ENCODE measurements around the gene TREML4.
"Not testable (repeated sequence)": the region's sequence is repeated elsewhere in the genome, so short reads cannot be mapped to it uniquely, and the experiment has no call there.

The TREML4 gene

DNA sequence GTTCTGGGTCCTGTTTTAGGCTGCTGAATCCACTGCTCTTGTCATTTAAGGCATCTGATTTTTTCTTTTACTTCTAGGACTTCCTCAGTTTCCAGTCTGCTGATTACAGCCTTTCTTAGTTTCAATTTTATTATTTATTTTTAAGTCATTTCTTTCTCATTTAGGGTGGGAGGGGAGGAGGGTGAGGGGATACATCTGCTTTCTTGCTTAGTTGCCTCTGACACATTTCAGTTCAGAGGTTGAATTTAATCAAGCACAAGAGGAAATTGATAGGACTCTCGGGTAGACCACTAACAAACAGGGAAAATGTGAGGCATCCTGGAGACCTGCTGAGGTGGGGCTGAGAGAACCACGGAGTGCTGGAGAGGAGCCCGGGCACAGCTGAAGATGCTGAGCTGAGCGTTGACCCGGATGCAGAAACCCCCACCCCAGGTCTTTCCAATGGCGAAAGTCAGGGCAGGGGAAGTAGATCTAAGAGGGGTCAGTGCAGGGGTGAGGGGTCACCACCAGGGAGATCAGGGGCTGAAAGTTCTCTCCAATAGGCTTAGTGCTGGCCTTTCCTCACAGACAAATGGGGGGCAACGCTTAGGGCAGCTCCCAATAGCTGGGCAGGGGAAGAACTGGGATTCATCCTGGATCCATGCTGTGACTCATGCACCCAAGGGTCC is 19.6 kb upstream of the TREML4 start:
- no peak for DNase-seq

DNA sequence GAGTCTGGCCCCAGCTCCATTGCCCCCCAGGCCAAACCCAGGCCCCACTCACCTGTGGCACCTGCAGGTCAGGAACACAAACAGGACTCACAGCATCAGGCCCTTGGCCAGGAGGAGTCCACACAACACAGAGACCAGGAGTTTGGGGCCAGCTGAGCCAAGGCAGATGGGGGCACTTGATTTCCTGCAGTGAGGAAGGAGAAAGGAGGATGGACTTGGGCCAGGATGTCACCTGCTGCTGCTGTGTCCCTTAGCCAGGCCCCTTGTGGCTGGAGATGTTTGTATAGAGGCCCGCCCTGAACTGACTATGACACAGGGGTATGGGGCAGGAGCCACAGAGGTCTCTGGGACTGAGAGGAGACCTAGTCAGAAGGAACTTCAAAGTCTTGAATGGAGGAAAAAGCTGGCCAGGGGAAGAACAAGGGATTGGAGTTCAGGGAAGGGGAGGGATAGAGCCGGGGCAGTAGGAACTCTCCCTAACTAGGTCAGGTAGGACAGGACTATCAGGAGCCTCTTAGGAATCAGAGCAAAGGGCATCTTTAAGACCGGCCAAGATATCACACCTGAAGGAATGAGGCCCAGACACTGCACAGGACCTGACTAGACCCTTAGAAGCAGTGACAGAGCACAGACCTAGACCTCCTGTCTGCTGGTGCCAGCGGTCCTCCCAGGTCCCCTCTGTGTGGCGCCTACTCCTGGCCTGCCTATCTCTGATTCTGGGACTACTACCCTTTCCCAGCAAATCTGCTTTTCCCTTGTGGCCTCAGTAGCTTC is 18.4 kb upstream of the TREML4 start:
- DNase-seq = no peak

DNA sequence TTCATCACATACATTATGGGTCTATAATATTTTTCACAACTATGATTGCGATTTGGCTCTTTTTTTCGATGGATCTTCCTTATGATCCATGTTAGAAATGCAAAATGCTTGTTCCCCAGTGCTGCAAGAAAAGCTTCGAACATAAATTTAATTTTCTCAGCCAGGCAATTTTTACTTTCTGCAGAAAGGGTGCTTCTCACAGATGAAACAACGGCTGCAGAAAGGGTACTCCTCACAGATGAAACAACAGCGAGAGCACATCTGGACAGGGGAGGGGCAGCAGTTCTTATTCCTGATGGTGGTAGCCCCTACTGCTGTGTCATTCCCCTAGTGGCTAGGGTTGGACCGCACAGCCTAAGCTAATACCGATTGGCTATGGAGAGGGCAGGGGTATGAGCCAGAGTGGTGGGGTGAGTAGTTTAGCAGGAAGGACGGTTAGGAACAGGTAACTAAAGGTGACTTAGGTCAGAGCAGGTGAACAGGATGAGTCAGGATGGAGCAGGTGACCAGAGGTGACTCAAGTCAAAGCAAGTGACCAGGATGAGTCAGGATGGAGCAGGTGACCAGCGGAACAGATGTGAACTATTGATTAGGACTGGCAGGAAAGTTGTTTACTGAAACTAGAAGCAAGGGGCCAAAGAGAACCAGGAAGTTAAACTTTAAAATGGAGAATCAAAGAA is 13.4 kb upstream of the TREML4 start:
- DNase-seq = no peak

DNA sequence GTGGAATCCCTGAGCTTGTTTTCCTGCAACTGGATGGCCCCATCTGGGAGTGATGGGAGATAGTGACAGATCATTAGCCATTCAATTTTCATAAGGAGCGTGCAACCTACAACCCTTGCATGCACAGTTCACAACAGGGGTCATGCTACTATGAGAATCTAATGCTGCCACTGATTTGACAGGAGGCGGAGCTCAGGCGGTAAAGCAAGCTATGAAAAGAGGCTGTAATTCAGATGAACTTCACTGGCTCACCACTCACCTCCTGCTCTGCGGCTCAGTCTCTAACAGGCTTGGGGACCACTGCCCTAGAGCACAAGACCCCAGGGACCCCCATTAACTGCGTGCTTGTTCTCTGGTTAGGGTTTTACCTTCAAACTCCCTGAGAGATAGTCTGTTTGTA is 12.4 kb upstream of the TREML4 start:
- DNase-seq = no peak

DNA sequence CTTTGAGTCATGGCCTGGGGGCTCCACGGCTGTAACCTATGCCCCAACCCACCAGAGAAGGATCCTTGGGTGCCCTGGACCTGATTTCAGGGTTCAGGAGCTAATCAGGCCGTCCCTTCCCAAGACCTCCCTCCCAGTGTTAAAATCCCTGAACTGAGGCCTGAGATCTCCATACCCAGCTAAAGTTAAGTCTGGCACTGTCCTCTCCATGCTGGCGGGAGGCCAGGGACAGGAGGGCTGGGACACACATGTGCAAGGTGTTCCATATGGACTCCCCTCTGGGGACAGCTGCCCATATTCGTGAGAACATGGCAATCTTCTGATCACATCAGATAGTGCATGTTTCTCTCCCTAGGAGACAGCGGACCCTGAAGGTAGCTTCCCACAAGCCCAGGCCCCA is 11.5 kb upstream of the TREML4 start:
- DNase-seq = no peak

DNA sequence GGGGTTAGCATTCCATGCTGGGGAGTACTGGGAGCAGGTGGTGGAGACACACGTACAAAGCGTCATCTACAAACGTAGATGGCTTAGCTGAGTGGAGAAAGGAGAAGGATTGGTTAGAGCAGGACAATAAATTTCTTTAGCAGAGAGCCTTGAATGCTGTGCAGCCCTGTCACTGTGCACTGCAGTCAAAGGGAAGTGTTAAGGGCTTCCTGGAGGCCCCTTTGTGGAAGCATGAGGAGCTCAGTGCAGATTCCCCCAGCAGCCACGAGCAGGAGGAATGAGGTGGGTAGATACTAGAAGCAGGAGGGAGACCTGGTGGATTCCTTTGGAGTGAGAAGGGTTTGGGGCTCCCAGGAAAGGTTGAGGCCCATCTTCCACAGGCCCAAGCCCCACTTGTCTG is 6.1 kb upstream of the TREML4 start:
- DNase-seq = no peak

DNA sequence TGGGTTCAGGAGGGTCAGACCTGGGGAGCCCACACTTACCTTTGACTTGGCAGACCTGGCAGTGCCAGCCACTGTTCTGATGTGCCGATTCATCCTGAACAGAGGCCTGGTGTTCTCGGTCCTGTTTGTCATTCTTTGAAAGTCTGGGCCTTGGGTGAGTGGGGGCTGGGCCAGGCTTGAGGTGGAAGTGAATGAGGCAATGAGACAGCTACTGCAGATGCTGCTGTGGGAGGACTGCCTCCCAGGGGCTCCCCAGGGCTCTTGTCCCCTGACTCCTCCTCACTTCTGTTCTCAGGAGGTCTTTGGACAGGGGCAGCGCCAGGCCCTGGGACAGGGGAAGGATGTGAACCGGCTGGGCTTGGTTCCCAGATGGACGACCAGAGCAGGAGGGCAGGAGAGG is 5.6 kb upstream of the TREML4 start:
- no peak for DNase-seq

DNA sequence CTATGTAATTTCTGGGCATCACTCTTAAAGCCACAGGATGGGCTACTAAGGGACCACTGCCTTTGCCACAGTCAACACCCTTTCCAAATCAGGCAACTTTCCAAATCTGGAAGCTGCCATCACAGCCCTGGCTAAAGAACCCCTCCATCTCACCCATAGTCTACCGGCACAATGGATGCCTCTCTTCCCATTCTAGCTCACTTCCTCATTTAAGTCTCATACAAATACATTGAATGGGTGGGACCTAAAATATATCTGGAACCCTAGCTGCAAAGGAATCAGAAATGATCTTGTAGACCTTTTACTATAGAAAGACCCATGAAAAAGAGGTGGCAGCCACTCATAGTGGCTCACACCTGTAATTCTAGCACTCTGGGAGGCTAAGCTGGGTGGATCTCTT is 3.3 kb upstream of the TREML4 start:
- no peak for DNase-seq

DNA sequence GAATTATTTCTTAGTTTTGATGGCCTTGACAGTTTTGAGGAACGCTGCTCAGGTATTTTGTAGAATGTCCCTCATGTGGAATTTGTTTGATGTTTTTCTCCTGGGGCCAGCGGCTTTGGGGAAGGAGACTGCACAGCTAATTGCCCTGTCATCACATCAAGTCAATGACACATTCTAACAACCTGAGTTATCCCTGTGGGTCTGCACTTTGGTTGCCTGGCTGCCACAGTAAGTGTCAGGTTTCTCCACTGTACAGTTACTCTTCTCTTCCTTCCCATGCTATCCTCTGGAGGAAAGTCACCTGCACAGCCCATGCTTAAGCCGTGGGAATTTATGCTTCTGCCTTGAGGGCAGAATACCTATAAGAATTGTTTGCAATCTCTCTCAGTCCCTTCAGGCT is 1.4 kb upstream of the TREML4 start:
- DNase-seq = no peak

DNA sequence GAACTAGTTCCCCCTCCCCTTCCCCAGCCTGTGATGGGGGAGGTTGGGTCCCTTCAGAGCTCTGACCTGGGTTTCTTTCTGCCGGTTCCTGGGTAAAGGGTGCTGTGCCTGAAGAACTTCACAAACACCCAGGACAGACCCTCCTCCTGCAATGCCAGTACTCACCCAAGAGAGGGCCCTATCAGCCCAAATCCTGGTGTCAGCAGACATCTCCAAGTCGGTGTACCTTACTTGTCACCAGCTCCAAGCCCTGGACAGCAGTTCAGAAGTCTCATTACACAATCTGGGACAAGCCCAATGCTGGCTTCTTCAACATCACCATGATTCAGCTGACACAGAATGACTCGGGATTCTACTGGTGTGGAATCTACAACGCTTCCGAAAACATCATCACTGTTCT is 467 bp downstream of the TREML4 start:
- no peak for DNase-seq

DNA sequence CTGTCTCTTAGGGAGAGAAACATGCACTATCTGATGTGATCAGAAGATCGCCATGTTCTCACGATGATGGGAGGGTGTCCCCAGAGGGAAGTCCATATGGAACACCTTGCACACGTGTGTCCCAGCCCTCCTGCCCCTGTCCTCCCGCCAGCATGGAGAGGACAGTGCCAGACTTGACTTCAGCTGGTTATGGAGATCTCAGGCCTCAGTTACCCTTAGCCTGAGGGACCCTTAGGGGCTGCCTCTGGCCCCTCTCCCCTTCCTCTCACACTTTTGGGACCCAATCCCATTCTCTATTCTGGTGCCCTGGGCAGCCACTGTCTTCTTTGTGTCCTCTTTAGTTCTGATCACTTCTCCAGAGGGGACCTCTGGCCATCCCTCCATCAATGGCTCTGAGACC is 1.6 kb downstream of the TREML4 start:
- no peak for DNase-seq

DNA sequence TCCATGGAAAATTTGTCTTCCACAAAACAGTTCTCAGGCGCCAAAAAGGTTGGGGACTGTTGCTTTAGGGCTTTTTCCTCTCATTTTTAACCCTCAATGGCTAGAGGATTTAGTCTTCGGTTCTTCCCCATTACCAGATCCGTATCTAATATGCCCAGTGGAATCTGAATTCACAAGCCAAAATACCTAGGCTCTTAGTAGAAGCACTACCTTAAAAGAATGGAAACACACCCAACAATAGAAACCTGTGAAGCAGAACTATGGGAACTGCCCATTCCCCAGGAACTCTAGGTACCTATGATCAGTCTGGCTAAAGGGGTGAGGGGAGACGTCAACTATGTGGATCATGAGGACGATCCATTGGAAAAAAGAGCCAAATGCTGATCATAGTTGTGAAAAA is 3.1 kb downstream of the TREML4 start:
- no peak for DNase-seq

DNA sequence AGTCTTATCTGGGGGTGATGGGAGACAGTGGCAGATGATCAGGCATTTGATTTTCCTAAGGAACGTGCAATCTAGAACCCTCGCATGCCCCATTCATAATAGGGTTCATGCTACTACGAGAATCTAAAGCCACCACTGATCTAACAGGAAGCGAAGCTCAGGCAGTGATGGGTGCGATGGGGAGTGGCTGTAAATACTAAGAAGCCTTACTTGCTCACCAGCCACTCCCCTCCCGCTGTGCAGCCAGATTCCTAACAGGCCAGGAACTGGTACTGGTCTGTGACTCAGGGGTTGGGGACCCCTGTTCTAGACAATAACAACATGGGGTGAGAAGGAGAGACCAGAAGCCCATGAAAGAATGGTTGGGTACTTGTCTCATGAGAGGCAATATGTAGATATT is 4.5 kb downstream of the TREML4 start:
- no peak for DNase-seq

DNA sequence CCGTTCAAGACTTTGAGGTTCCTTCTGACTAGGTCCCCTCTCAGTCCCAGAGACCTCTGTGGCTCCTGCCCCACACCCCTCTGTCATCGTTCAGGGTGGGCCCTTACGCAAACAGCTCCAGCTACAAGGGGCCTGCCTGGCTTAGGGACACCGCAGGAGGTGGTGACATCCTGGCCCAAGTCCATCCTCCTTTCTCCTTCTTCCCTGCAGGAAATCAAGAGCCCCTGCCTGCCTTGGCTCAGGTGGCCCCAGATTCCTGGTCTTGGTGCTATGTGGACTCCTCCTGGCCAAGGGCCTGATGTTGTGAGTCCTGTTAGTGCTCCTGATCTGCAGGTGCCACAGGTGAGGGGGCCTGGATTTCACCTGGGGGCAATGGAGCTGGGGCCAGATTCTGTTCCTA is 8.1 kb downstream of the TREML4 start:
- DNase-seq = no peak

DNA sequence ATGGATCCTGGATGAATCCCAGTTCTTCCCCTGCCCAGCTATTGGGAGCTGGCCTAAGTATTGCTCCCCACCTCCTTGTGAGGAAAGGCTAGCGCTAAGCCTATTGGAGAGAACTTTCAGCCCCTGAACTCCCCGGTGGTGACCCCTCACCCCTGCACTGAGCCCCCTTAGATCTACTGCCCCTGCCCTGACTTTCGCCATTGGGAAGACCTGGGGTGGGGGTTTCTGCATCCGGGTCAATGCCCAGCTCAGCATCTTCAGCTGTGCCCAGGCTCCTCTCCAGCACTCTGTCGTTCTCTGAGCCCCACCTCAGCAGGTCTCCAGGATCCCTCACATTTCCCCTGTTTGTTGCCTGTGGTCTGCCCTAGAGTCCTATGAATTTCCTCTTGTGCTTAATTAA is 9.0 kb downstream of the TREML4 start:
- no peak for DNase-seq

DNA sequence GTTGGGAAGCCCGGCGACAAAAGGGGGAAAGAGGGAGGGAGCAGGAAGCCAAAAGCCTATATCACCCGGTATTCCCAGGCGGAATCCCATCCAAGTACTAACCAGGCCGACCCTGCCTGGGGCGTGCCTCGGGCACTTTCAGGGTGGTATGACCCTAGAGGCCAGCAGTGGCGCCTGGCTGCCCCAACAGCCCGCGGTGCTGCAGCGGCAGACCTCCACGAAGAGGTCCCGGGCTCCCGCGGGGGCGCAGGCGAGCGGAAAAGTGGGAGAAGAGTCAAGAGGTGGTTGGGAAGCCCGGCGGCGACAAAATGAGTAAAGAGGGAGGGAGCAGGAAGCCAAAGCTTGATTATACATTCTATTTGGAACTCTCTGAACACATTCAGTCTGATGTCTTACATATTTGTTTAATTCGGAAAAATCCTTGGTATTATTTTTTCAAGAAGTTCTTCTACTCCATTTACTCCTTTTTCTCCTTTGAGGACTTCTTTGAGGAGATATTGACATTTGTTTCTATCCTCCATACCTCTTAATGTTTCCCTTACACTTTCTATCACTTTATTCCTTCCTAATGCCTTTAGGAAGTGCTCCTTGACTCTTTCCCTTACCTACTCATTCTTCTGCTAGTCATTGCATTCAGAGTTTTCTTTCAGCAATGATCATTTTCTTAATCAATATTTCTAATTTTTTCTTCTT is 11.5 kb downstream of the TREML4 start:
- DNase-seq = no peak

DNA sequence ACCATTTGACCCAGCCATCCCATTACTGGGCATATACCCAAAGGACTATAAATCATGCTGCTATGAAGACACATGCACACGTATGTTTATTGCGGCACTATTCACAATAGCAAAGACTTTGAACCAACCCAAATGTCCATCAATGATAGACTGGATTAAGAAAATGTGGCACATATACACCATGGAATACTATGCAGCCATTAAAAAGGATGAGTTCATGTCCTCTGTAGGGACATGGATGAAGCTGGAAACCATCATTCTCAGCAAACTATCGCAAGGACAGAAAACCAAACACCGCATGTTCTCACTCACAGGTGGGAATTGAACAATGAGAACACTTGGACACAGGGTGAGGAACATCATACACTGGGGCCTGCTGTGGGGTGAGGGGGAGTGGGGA is 18.4 kb downstream of the TREML4 start:
- not testable (repeated sequence) for DNase-seq

DNA sequence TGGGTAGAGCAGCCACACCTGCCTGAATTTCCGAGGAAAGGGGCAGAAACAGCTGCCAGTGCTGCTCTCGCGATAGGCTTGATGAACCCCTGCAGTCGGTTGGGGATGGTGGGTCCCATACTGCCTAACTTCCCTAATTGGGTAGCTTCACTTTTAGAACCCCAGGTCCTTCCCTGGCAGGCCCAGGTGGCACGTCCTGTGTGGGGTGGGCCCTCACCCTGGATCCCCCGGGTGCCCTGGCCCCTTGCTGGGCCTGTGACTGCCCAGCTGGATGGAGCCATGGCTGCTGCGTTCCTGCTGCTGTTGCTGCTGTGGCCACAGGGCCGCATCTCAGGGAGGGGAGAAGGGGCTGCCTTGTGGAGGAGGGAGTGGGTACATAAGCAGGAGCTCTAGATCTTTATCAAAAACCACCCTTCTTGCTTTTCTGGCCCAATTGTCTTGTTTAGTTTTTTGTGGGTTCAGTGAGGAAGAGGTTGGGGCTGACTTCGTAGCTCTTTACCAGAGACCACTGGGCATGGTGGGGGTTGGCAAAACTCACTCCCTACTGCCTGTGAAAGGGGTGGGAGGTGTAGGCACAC is 19.2 kb downstream of the TREML4 start:
- DNase-seq = no peak

DNA sequence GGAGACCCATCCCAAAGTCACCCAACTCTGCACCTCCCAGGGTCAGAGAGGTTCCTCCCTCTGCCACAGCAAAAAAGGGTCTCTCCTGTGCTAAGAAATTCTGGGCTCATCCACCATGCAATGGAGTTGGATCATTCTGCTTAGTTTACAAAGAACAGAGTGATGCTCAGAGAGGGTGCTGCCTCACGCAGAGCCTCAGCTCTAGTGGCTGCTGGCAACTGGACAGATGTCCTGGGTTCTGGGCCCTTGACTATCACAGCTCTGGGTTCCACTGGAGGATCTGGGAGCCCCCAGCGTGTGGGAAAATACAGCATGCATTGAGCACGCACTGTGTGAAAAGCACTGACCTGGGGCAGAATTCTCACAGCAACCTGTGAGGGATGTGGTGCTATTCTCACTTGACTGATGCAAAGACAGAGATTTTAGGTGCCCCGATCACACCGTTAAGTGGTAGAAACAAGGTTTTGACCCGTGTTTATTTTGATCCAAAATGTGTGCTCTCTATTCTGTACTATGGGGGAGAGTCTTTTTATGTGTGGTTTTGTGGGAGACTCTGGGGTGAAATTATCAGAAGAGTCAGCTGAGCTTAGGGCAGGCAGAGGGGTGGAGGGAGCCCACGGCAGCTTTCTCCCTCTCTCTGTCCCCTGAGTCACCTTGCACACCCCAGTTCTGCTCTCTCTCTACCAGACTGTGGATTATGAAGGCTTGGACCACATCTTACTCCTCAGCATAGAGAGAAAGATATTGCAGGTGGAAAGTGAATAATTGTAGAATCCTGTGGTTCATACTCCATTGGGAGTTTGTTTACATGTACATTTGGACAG is 19.9 kb downstream of the TREML4 start:
- no peak for DNase-seq

DNA sequence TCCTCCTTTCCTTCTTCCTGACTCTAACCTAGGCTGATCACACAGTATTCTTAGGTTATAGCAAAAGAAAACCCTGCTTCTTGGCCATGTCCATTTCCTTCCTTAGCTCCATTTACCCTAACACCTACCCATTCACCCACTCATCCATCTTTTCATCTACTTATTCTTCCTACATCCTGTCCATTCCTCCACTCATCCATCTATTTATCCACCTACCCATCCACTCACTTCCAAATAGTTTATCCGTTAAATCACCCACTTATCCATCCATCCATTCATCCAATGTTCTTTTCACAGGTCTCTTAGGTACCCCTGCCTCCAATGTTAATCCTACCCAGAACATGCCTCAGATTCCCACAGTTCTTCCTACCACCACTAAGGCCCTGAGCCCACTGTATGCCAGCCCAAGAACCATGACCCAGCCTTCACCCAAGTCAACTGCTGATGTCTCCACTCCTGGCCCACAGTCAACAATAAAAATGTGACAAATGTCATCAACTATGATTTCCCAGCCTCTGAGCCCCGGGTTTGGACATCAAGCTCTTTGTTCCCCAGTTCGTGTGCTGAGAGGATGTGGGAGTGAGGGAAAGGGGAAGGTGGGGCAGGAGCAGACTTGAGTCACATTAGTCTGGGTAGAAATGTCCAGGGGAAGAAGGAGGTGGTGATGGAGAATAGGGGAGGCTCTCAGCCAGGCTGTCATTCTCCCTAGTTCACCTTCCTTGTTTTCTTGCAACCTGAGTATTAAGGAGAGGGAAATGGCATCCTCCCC is 24.4 kb downstream of the TREML4 start:
- no peak for DNase-seq

DNA sequence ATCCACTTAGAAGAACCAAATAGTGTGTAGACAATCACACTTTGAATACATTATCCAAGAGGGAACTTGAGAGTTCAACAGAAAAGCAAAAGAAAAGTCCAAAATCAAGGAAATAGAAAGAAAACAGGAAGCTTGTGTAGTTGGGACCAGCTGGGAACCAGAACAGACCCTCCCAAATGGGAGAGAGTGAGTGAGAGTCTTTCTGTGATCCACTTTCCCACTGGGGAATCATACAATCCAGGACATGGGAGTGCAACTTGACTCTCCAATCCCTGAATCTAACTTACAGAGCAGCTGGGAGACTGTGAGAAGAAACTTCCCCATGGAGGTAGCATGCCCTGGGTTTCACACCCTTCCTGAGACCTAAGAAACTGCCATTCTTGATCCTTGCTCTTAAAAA is 27.0 kb downstream of the TREML4 start:
- no peak for DNase-seq
